Measurements from ENCODE around the gene TEAD1. TPM values are rescaled to one million over a fixed set of nuclear protein-coding genes. Genes with fewer than 3 reads are reported as not detected.

TEAD1 gene
- total and polyA plus RNA-seq, 9 of the 15 experiments (the other 6 are each of a cell fraction or from before 2014, with no cell fraction given): 1.7 to 17.7 (median 10.8) TPM

GRCh38 chr11:12853652-12854296, 179.6 kb downstream of the TEAD1 start (continued):
- TF ChIP-seq ZNF639 (CRISPR knock-in tag; conservative IDR thresholded peaks at IDR 0.05 in 1 of 2, IDR thresholded peaks at IDR 0.05 in 1 of 2) (no peak), PHB2 (IDR thresholded peaks at IDR 0.05; ENCODE audit: low read depth) (no peak), ZNF449 (CRISPR knock-in tag; IDR thresholded peaks at IDR 0.05) (no peak), KDM4B (IDR thresholded peaks at IDR 0.05; ENCODE audit: borderline replicate concordance in 2 of 2, low read depth in 1 of 2) (no peak), ZKSCAN8 (CRISPR knock-in tag; IDR thresholded peaks at IDR 0.05) (no peak), FOXO4 (CRISPR knock-in tag; IDR thresholded peaks at IDR 0.05) (no peak), CHCHD3 (CRISPR knock-in tag; IDR thresholded peaks at IDR 0.05) (no peak), PBX2 (CRISPR knock-in tag; IDR thresholded peaks at IDR 0.05; ENCODE audit: low read depth) (no peak), PBX2 (tag; conservative IDR thresholded peaks at IDR 0.05; ENCODE audit: low read depth) (peak; percentile 61), ZNF551 (CRISPR knock-in tag; IDR thresholded peaks at IDR 0.05) (no peak), SMARCE1 (IDR thresholded peaks at IDR 0.05) (peak; percentile 81), ZFP36 (IDR thresholded peaks at IDR 0.05; ENCODE audit: low read depth, low read length, partially characterized antibody) (no peak), HDAC3 (IDR thresholded peaks at IDR 0.05; ENCODE audit: borderline replicate concordance, partially characterized antibody) (peak; percentile 72), STAT5A (IDR thresholded peaks at IDR 0.05; ENCODE audit: borderline replicate concordance, low read length) (peak; percentile 59), ZNF586 (CRISPR knock-in tag; conservative IDR thresholded peaks at IDR 0.05) (0 out of 2 replicates have a peak, but pooled peaks have one; percentile 21), ZFP91 (CRISPR knock-in tag; IDR thresholded peaks at IDR 0.05) (no peak), TFAM (CRISPR knock-in tag; conservative IDR thresholded peaks at IDR 0.05) (no peak), TAF15 (IDR thresholded peaks at IDR 0.05; ENCODE audit: low read depth, low read length) (no peak), LCOR (CRISPR knock-in tag; IDR thresholded peaks at IDR 0.05) (no peak)
